Measurements from ENCODE around the gene CFTR. TPM values are rescaled to one million over a fixed set of nuclear protein-coding genes. Genes with fewer than 3 reads are reported as not detected.

The CFTR gene
- total RNA-seq, 2 donors from 2014 or later, result 251 to 329 TPM

DNA sequence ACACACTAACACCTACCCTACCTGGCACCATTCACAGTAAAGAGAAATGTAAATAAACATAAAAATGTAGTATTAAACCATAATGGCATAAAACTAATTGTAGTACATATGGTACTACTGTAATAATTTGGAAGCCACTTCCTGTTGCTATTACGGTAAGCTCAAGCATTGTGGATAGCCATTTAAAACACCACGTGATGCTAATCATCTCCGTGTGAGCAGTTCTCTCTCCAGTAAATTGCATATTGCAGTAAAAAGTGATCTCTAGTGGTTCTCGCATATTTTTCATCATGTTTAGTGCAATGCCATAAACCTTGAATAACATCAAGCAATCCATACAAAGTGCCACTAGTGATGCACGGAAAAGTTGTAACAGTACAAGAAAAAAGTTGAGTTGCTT lies 75.4 kb downstream of the CFTR start:
- H3K27ac ChIP-seq, result no peak overlapping the region
- H3K36me3 ChIP-seq (replicated peaks in 1 of 2; ENCODE audit: insufficient read depth in 1 of 2, low read depth in 2 of 2), result peaks cover 0 to 2% of the 10 kb centered on the region in 2 donors
- no peak for DNase-seq
- 72 to 80% methylated on average over 5 of the region's 5 CpGs for WGBS, 2 donors
- H3K27me3 ChIP-seq, result no peaks in the 10 kb centered on the region
- no peak overlapping the region for H3K4me3 ChIP-seq
- no peak for ATAC-seq
- peaks cover 5% of the 10 kb centered on the region for H3K4me1 ChIP-seq
- intact Hi-C loops (cut with DNase I), result no loop called here
- TF ChIP-seq, protein P1, sequence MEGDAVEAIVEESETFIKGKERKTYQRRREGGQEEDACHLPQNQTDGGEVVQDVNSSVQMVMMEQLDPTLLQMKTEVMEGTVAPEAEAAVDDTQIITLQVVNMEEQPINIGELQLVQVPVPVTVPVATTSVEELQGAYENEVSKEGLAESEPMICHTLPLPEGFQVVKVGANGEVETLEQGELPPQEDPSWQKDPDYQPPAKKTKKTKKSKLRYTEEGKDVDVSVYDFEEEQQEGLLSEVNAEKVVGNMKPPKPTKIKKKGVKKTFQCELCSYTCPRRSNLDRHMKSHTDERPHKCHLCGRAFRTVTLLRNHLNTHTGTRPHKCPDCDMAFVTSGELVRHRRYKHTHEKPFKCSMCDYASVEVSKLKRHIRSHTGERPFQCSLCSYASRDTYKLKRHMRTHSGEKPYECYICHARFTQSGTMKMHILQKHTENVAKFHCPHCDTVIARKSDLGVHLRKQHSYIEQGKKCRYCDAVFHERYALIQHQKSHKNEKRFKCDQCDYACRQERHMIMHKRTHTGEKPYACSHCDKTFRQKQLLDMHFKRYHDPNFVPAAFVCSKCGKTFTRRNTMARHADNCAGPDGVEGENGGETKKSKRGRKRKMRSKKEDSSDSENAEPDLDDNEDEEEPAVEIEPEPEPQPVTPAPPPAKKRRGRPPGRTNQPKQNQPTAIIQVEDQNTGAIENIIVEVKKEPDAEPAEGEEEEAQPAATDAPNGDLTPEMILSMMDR (IDR thresholded peaks at IDR 0.05), result no peak
- TF ChIP-seq POLR2A (IDR thresholded peaks at IDR 0.05), result no peak
- no peaks in the 10 kb centered on the region for H3K9me3 ChIP-seq

DNA sequence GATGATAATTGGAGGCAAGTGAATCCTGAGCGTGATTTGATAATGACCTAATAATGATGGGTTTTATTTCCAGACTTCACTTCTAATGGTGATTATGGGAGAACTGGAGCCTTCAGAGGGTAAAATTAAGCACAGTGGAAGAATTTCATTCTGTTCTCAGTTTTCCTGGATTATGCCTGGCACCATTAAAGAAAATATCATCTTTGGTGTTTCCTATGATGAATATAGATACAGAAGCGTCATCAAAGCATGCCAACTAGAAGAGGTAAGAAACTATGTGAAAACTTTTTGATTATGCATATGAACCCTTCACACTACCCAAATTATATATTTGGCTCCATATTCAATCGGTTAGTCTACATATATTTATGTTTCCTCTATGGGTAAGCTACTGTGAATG lies 79.6 kb downstream of the CFTR start:
- intact Hi-C loops (cut with DNase I), result no loop called here
- H3K4me1 ChIP-seq, result peaks cover 21% of the 10 kb centered on the region
- no peaks in the 10 kb centered on the region for H3K36me3 ChIP-seq (replicated peaks in 1 of 2; ENCODE audit: insufficient read depth in 1 of 2, low read depth in 2 of 2)
- WGBS, 2 donors, result 71 to 77% methylated on average over 3 of the region's 3 CpGs
- H3K27me3 ChIP-seq, result no peaks in the 10 kb centered on the region
- ATAC-seq (no peak), DNase-seq (no peak)
- H3K9me3 ChIP-seq, result no peaks in the 10 kb centered on the region
- H3K27ac ChIP-seq, result no peak overlapping the region
- no peak for TF ChIP-seq POLR2A (IDR thresholded peaks at IDR 0.05)
- TF ChIP-seq, protein P1 (IDR thresholded peaks at IDR 0.05), result no peak
- H3K4me3 ChIP-seq, result no peak overlapping the region

DNA sequence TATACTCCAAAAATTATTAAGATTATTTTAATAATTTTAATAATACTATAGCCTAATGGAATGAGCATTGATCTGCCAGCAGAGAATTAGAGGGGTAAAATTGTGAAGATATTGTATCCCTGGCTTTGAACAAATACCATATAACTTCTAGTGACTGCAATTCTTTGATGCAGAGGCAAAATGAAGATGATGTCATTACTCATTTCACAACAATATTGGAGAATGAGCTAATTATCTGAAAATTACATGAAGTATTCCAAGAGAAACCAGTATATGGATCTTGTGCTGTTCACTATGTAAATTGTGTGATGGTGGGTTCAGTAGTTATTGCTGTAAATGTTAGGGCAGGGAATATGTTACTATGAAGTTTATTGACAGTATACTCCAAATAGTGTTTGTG lies 80.2 kb downstream of the CFTR start:
- H3K4me3 ChIP-seq, result no peak overlapping the region
- H3K9me3 ChIP-seq, result no peaks in the 10 kb centered on the region
- H3K36me3 ChIP-seq (replicated peaks in 1 of 2; ENCODE audit: insufficient read depth in 1 of 2, low read depth in 2 of 2), result no peaks in the 10 kb centered on the region
- H3K27me3 ChIP-seq, result no peaks in the 10 kb centered on the region
- ATAC-seq (no peak), DNase-seq (no peak)
- intact Hi-C loops (cut with DNase I), result no loop called here
- TF ChIP-seq POLR2A (IDR thresholded peaks at IDR 0.05), result no peak
- TF ChIP-seq, protein P1 (IDR thresholded peaks at IDR 0.05), result no peak
- H3K4me1 ChIP-seq, result peaks cover 21% of the 10 kb centered on the region
- no peak overlapping the region for H3K27ac ChIP-seq

DNA sequence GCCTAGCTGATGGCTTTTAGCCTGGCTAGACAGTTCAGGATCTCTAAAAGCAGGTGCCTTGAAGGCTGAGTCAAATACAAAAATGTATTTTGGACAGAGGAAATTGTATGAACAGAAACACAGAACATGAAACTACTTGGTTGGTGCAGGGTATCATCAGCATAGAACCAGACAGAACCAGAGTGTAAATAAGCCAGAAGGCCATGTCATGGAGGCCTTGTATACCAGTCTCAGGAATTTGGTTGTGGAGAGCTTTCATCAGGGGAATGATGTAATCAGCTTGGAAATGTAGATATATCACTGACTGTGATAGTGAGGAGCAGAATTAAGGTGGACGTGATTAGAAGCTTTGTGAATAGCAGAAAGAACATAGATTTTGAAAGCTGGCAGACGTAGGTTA lies 82.9 kb downstream of the CFTR start:
- ATAC-seq (no peak), DNase-seq (no peak)
- intact Hi-C loops (cut with DNase I), result no loop called here
- peaks cover 34% of the 10 kb centered on the region for H3K4me1 ChIP-seq
- 54 to 55% methylated on average over 2 of the region's 2 CpGs for WGBS, 2 donors
- H3K27ac ChIP-seq, result no peak overlapping the region
- H3K36me3 ChIP-seq (replicated peaks in 1 of 2; ENCODE audit: insufficient read depth in 1 of 2, low read depth in 2 of 2), result no peaks in the 10 kb centered on the region
- H3K4me3 ChIP-seq, result no peak overlapping the region
- no peak for TF ChIP-seq POLR2A (IDR thresholded peaks at IDR 0.05)
- TF ChIP-seq, protein P1 (IDR thresholded peaks at IDR 0.05), result no peak
- no peaks in the 10 kb centered on the region for H3K9me3 ChIP-seq
- H3K27me3 ChIP-seq, result no peaks in the 10 kb centered on the region

DNA sequence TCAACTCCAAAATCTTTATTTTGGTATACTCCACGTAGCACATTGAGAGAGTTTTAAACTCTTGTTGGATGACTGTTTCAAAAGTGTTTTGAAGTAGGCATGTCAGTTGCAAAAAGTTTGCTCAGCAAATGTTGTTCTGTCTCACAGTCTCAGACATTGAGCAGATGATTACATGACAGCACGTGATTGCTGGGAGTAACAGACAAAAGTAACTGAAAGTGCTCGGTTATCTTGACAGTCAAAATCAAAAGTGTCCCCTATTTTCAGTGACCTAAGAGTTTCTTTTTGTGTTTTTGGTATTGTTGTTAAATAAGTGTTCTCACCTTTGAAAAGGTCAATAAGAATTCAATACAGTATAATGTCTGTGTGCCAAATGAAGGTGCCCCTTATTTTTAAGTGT lies 84.3 kb downstream of the CFTR start:
- TF ChIP-seq, protein P1 (IDR thresholded peaks at IDR 0.05), result no peak
- no peak for TF ChIP-seq POLR2A (IDR thresholded peaks at IDR 0.05)
- 30 to 31% methylated on average over 3 of the region's 3 CpGs for WGBS, 2 donors
- DNase-seq (no peak), ATAC-seq (no peak)
- H3K4me1 ChIP-seq, result peaks cover 36% of the 10 kb centered on the region
- no peaks in the 10 kb centered on the region for H3K27me3 ChIP-seq
- H3K27ac ChIP-seq, result no peak overlapping the region
- no peaks in the 10 kb centered on the region for H3K36me3 ChIP-seq (replicated peaks in 1 of 2; ENCODE audit: insufficient read depth in 1 of 2, low read depth in 2 of 2)
- no peak overlapping the region for H3K4me3 ChIP-seq
- intact Hi-C loops (cut with DNase I), result no loop called here
- no peaks in the 10 kb centered on the region for H3K9me3 ChIP-seq

Measured in body of pancreas (tissue), 4 donors.